OCI-LY3 (cell line): Measurements from ENCODE around the gene GRK3.

Experiments
- H2AFZ ChIP-seq: fragments of 200-600, 300-600 bp; shearing (Covaris generic); 2 replicates; pipeline ENCODE4 v1.6.0; 2014; ENCODE audit warnings: antibody characterized with exemption, low read depth, low read length
- H3K27ac ChIP-seq: fragments of 200-600, 300-600 bp; sonication (generic); 2 replicates; pipeline ENCODE4 v1.5.1; 2014; ENCODE audit warnings: mild to moderate bottlenecking, low read length, moderate library complexity, mixed read lengths
- H3K27me3 ChIP-seq: fragments of 200-600, 300-600 bp; sonication (generic); 2 replicates; pipeline ENCODE4 v1.6.1; 2014; ENCODE audit warnings: low read depth, low read length, mixed read lengths
- H3K36me3 ChIP-seq: fragments of 200-600, 300-600 bp; sonication (generic); replicated peaks from 2 replicates; pipeline ENCODE3; 2014; ENCODE audit warnings: low read depth, low read length, mixed read lengths
- H3K4me1 ChIP-seq: fragments of 300-600, 200-600 bp; sonication (generic); 2 replicates; pipeline ENCODE4 v1.6.1; 2014; ENCODE audit warnings: low read length, mixed read lengths
- H3K4me2 ChIP-seq: fragments of 200-600, 300-600 bp; sonication (generic); 2 replicates; pipeline ENCODE4 v1.6.1; 2014; ENCODE audit warnings: low read length, mixed read lengths
- H3K4me3 ChIP-seq: fragments of 300-600, 200-600 bp; sonication (generic); 2 replicates; pipeline ENCODE4 v1.5.1; 2014; ENCODE audit warnings: antibody characterized with exemption, mild to moderate bottlenecking, low read length, moderate library complexity
- H3K79me2 ChIP-seq: fragments of 300-600, 200-600 bp; shearing (Covaris generic); 2 replicates; pipeline ENCODE4 v1.6.1; 2014; ENCODE audit warnings: mild to moderate bottlenecking, low read length, mixed read lengths
- H3K9ac ChIP-seq: fragments of 300-600, 200-600 bp; shearing (Covaris generic); 2 replicates; pipeline ENCODE4 v1.6.0; 2014; ENCODE audit warnings: mild to moderate bottlenecking, low read length, moderate library complexity
- H3K9me3 ChIP-seq: fragments of 200-600, 300-600 bp; shearing (Covaris generic); 2 replicates; pipeline ENCODE4 v1.6.1; 2014; ENCODE audit warnings: low read length, mixed read lengths; ENCODE audit not compliant: insufficient read depth
- H4K20me1 ChIP-seq: fragments of 200-600, 300-600 bp; sonication (generic); 2 replicates; pipeline ENCODE4 v1.6.1; 2016; ENCODE audit warnings: low read length, mixed read lengths; ENCODE audit not compliant: insufficient read depth
- EZH2phosphoT487 ChIP-seq: fragments of 200-600 bp; shearing (Covaris generic); IDR thresholded peaks from 2 replicates; pipeline ENCODE4 v1.6.1; 2018; ENCODE audit warnings: antibody characterized with exemption, mixed run types, low read depth
- TF ChIP-seq, protein P1 (sequence below): fragments of 200-600, 300-600 bp; sonication (generic); IDR thresholded peaks from 2 replicates; pipeline ENCODE4 v1.5.1; 2014; ENCODE audit warnings: antibody characterized with exemption, low read length, low read depth

The GRK3 gene

DNA sequence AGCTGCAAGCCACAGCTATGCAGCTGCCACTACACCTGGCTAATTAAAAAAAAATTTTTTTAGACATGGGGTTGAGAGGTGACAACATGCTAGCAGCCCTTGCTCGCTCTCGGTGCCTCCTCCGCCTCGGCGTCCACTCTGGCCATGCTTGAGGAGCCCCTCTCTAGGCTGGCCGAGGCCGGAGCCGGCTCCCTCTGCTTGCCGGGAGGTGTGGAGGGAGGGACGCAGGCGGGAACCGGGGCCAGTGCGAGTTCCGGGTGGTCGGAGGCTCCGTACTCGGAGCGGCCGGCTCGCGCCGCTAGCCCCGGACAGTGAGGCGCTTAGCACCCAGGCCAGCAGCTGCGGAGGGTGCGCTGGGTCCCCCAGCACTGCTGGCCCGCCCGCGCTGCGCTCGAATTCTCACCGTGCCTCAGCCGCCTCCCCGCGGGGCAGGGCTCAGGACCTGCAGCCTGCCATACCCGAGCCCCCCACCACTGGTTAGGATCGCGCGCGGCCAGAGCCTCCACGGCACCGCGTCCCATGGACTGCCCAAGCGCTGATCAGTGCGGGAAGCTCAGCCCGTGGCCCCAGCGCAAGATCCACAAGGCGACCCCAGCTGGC lies 188.2 kb downstream of the GRK3 start:
- no peak overlapping the region for H3K27ac ChIP-seq
- no peak overlapping the region for H3K4me2 ChIP-seq
- H3K27me3 ChIP-seq: no peaks in the 10 kb centered on the region
- no peak overlapping the region for H3K9ac ChIP-seq
- H4K20me1 ChIP-seq: peaks cover 39% of the 10 kb centered on the region
- TF ChIP-seq EZH2phosphoT487: no peak
- TF ChIP-seq, protein P1, sequence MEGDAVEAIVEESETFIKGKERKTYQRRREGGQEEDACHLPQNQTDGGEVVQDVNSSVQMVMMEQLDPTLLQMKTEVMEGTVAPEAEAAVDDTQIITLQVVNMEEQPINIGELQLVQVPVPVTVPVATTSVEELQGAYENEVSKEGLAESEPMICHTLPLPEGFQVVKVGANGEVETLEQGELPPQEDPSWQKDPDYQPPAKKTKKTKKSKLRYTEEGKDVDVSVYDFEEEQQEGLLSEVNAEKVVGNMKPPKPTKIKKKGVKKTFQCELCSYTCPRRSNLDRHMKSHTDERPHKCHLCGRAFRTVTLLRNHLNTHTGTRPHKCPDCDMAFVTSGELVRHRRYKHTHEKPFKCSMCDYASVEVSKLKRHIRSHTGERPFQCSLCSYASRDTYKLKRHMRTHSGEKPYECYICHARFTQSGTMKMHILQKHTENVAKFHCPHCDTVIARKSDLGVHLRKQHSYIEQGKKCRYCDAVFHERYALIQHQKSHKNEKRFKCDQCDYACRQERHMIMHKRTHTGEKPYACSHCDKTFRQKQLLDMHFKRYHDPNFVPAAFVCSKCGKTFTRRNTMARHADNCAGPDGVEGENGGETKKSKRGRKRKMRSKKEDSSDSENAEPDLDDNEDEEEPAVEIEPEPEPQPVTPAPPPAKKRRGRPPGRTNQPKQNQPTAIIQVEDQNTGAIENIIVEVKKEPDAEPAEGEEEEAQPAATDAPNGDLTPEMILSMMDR: no peak
- H3K36me3 ChIP-seq: peaks cover 51% of the 10 kb centered on the region
- H3K9me3 ChIP-seq: no peaks in the 10 kb centered on the region
- no peak overlapping the region for H2AFZ ChIP-seq
- H3K79me2 ChIP-seq: peaks cover 95% of the 10 kb centered on the region
- H3K4me1 ChIP-seq: peaks cover 36% of the 10 kb centered on the region
- H3K4me3 ChIP-seq: no peak overlapping the region

- peaks cover 31% of the 10 kb centered on the region for H3K4me1 ChIP-seq
- no peak overlapping the region for H3K27ac ChIP-seq
- no peak overlapping the region for H2AFZ ChIP-seq
- H3K4me3 ChIP-seq: no peak overlapping the region
- H3K4me2 ChIP-seq: no peak overlapping the region
- TF ChIP-seq EZH2phosphoT487: no peak
- TF ChIP-seq, protein P1: no peak
- peaks cover 49% of the 10 kb centered on the region for H3K36me3 ChIP-seq
- no peaks in the 10 kb centered on the region for H3K27me3 ChIP-seq
- peaks cover 94% of the 10 kb centered on the region for H3K79me2 ChIP-seq
- H4K20me1 ChIP-seq: peaks cover 43% of the 10 kb centered on the region
- H3K9ac ChIP-seq: no peak overlapping the region
- H3K9me3 ChIP-seq: no peaks in the 10 kb centered on the region
Observed at GRCh38 chr22:25753252-25753651, 188.8 kb downstream of the GRK3 start.

DNA sequence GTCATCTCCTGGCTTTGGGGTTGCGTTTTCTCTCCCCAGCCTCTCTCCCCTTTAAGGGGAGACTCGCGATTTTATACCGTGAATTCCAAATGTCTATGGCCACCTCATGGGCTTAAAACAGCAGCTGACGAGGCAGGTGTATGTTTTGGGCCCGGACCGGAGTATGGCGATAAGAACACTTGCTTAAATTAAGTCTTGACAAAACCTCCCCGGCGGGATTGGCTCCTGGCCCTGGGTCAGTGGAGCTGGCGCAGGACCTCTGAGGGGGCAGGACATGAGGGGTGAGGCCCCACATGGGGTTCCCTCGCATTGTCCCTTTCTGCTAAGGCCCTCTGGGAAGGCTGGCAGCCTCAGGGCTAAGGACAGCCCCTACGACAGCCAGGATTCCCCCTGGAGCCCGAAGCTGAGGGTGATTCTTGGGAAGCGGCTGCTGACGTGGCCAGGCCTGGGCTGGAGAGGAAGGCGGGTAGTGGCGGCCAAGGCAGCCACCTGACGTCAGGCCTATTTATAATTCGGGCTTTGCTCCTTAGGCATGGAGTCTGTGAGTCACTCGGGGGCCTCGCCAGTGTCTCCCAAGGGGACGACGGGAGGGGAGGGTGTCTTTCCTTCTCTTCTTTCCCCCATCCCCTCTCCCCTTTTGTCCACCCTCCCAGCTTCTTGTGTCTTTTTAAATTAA lies 190.2 kb downstream of the GRK3 start:
- peaks cover 51% of the 10 kb centered on the region for H3K36me3 ChIP-seq
- H3K9me3 ChIP-seq: no peaks in the 10 kb centered on the region
- H3K27me3 ChIP-seq: no peaks in the 10 kb centered on the region
- no peak overlapping the region for H3K9ac ChIP-seq
- H3K4me3 ChIP-seq: no peak overlapping the region
- H3K4me2 ChIP-seq: no peak overlapping the region
- peaks cover 93% of the 10 kb centered on the region for H3K79me2 ChIP-seq
- H3K27ac ChIP-seq: no peak overlapping the region
- H2AFZ ChIP-seq: no peak overlapping the region
- no peak for TF ChIP-seq EZH2phosphoT487
- TF ChIP-seq, protein P1: no peak
- peaks cover 19% of the 10 kb centered on the region for H3K4me1 ChIP-seq
- peaks cover 49% of the 10 kb centered on the region for H4K20me1 ChIP-seq

DNA sequence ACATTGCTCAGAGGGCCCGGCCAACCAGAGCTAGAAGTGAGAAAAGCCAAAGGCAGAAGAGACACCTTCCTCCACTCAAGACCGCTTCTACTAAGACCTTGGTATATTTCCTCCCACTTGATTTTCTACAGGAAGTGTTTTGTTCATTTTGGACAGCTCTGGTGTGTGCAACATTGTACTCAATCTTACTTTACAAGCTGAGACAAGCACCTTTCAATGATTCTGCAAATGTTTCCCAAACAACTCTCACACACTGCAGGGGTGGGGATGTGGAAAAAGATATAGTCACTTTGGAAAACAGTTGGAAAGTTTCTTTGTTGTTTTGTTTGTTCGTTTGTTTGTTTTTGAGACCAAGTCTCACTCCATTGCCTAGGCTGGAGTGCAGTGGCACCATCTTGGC lies 193.2 kb downstream of the GRK3 start:
- Histone ChIP-seq H2AFZ (no peak overlapping the region), H3K4me2 (no peak overlapping the region)
- no peak for TF ChIP-seq EZH2phosphoT487
- TF ChIP-seq, protein P1: no peak

More for the DNA sequence above, 193.2 kb downstream of the GRK3 start:
- H3K9ac ChIP-seq: no peak overlapping the region
- no peaks in the 10 kb centered on the region for H3K9me3 ChIP-seq
- peaks cover 55% of the 10 kb centered on the region for H4K20me1 ChIP-seq
- H3K27me3 ChIP-seq: no peaks in the 10 kb centered on the region
- no peak overlapping the region for H3K27ac ChIP-seq
- peaks cover 79% of the 10 kb centered on the region for H3K79me2 ChIP-seq
- peaks cover 53% of the 10 kb centered on the region for H3K36me3 ChIP-seq
- H3K4me3 ChIP-seq: no peak overlapping the region
- H3K4me1 ChIP-seq: peaks cover 5% of the 10 kb centered on the region; the same call in 1 of the 2 replicates
